ENCODE data around the gene PRKN.
A peak's percentile ranks its signal among the peaks of the same experiment; 100 is the strongest.

Gene PRKN

GRCh38 chr6:162727322-162728182 is at the start of gene PRKN, which contains the start of gene PACRG:
PRKN (minus strand) TSS chr6:162727766.
PACRG (plus strand) TSS chr6:162727974.
- DNase-seq (ENCODE audit: insufficient read length, low spot score) (peak; percentile 77), FAIRE-seq (peak; percentile 61)
- TF ChIP-seq POLR2A (IDR thresholded peaks at IDR 0.05; ENCODE audit: low read depth, low read length) = peak; percentile 80

- DNase-seq (ENCODE audit: insufficient read length, low spot score) (no peak), FAIRE-seq (no peak)
- no peak for TF ChIP-seq POLR2A (IDR thresholded peaks at IDR 0.05; ENCODE audit: low read depth, low read length)
Measured at GRCh38 chr6:162777091-162777490, 49.5 kb upstream of the PRKN start.

- FAIRE-seq = no peak
- TF ChIP-seq POLR2A (IDR thresholded peaks at IDR 0.05; ENCODE audit: low read depth, low read length) = no peak
- no peak for DNase-seq (ENCODE audit: insufficient read length, low spot score)
Measured at GRCh38 chr6:162773996-162774395, 46.4 kb upstream of the PRKN start.

GRCh38 chr6:162772466-162772865 is 44.9 kb upstream of the PRKN start:
- no peak for TF ChIP-seq POLR2A (IDR thresholded peaks at IDR 0.05; ENCODE audit: low read depth, low read length)
- no peak for DNase-seq (ENCODE audit: insufficient read length, low spot score)
- no peak for FAIRE-seq

- DNase-seq (ENCODE audit: insufficient read length, low spot score) = no peak
- TF ChIP-seq POLR2A (IDR thresholded peaks at IDR 0.05; ENCODE audit: low read depth, low read length) = no peak
- FAIRE-seq = no peak
Measured at GRCh38 chr6:162770955-162771354, 43.4 kb upstream of the PRKN start.

- DNase-seq (ENCODE audit: insufficient read length, low spot score) = no peak
- FAIRE-seq = no peak
- no peak for TF ChIP-seq POLR2A (IDR thresholded peaks at IDR 0.05; ENCODE audit: low read depth, low read length)
Measured at GRCh38 chr6:162770136-162770535, 42.6 kb upstream of the PRKN start.

GRCh38 chr6:162753775-162754174 is 26.2 kb upstream of the PRKN start:
- no peak for TF ChIP-seq POLR2A (IDR thresholded peaks at IDR 0.05; ENCODE audit: low read depth, low read length)
- no peak for DNase-seq (ENCODE audit: insufficient read length, low spot score)
- no peak for FAIRE-seq

GRCh38 chr6:162751211-162751859 is 23.8 kb upstream of the PRKN start:
- DNase-seq (ENCODE audit: insufficient read length, low spot score) = no peak
- no peak for FAIRE-seq
- no peak for TF ChIP-seq POLR2A (IDR thresholded peaks at IDR 0.05; ENCODE audit: low read depth, low read length)

- DNase-seq (ENCODE audit: insufficient read length, low spot score) (no peak), FAIRE-seq (peak; percentile 58)
- TF ChIP-seq POLR2A (IDR thresholded peaks at IDR 0.05; ENCODE audit: low read depth, low read length) = no peak
Measured at GRCh38 chr6:162750776-162751175, 23.2 kb upstream of the PRKN start.

GRCh38 chr6:162736961-162737360 is 9.4 kb upstream of the PRKN start:
- no peak for DNase-seq (ENCODE audit: insufficient read length, low spot score)
- TF ChIP-seq POLR2A (IDR thresholded peaks at IDR 0.05; ENCODE audit: low read depth, low read length) = no peak
- no peak for FAIRE-seq

GRCh38 chr6:162733489-162733888 is 5.9 kb upstream of the PRKN start:
- TF ChIP-seq POLR2A (IDR thresholded peaks at IDR 0.05; ENCODE audit: low read depth, low read length) = no peak
- DNase-seq (ENCODE audit: insufficient read length, low spot score) (no peak), FAIRE-seq (no peak)

- no peak for FAIRE-seq
- no peak for DNase-seq (ENCODE audit: insufficient read length, low spot score)
- no peak for TF ChIP-seq POLR2A (IDR thresholded peaks at IDR 0.05; ENCODE audit: low read depth, low read length)
Measured at GRCh38 chr6:162730502-162730901, 2.9 kb upstream of the PRKN start.

GRCh38 chr6:162728706-162729105 is 1.1 kb upstream of the PRKN start:
- TF ChIP-seq POLR2A (IDR thresholded peaks at IDR 0.05; ENCODE audit: low read depth, low read length) = no peak
- no peak for DNase-seq (ENCODE audit: insufficient read length, low spot score)
- FAIRE-seq = no peak

- DNase-seq (ENCODE audit: insufficient read length, low spot score) (no peak), FAIRE-seq (no peak)
- TF ChIP-seq POLR2A (IDR thresholded peaks at IDR 0.05; ENCODE audit: low read depth, low read length) = no peak
Measured at GRCh38 chr6:162728197-162728596, 631 bp upstream of the PRKN start.

GRCh38 chr6:162726947-162727321 is 632 bp downstream of the PRKN start:
- no peak for TF ChIP-seq POLR2A (IDR thresholded peaks at IDR 0.05; ENCODE audit: low read depth, low read length)
- DNase-seq (ENCODE audit: insufficient read length, low spot score) = no peak
- no peak for FAIRE-seq
